NOMO-1 (cell line): ENCODE results near the gene LACC1.

Source experiments
- DNase-seq, 2 experiments: peaks; one replicate each; lab custom pipeline; 2025; ENCODE audit not compliant: unreplicated experiment in 2 of 2; lab: John Stamatoyannopoulos, UW

LACC1 gene

GRCh38 chr13:43879755-43880181 lies at the start of gene LACC1:
TSS of gene LACC1 (plus strand) at chr13:43879904. CDS start at chr13:43880986, 1,082 bp downstream.
- DNase-seq, result peak; percentile 29 to 37

DNA sequence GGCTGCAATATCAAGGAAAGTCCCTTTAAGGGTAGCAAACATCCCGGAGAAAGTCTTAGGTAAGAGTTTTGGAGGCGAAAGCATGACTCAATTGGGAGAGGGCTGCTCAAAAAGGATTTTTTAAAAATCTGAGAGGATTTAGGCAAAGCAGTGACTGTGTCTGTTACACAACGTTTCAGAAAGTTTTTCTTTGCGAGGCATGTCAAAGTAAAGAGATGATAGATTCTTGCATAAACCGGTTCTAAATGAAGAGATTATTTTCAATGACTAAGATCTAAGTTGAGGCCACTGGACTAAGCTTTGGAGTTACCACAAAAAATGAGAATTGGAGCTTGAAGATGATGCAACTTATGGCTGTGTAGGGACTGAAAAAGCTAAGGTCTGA lies 49.2 kb upstream of the LACC1 start:
- peak; percentile 77 to 91 for DNase-seq

- no peak for DNase-seq
Observed at GRCh38 chr13:43831088-43831487, 48.6 kb upstream of the LACC1 start.

- DNase-seq, result no peak
Observed at GRCh38 chr13:43835701-43836100, 44.0 kb upstream of the LACC1 start.

- DNase-seq, result no peak
Observed at GRCh38 chr13:43838909-43839308, 40.8 kb upstream of the LACC1 start.

DNA sequence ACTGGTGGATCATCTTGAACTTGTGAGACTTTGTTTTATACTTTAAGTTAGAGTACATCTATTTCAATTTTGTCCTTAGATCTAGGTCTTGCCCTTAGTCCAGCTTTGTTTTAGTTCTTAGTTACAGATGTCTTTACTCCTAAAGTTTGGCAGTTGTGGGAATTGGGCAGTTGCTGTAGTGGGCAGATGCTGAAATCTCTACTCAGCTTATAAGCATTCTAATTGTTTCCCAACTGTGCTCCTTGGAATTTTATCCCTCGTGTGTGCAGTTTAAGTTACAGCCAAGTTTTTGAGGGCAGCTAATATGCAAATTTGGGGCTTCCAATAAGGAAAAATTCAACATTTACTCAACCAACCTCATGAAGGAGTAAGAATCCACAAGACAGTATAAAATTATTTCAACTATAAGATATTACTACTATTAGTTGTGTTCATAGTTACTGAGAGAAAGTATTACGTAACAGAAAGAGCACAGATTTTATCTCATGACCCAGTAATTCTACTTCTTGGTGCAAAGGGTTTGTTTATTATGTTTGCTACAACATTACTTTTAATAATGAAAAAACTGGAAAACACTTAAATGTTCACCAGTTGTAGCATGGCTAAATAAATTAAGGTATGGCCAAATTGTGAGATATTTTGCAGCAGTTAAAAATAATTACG lies 33.1 kb upstream of the LACC1 start:
- no peak for DNase-seq

DNA sequence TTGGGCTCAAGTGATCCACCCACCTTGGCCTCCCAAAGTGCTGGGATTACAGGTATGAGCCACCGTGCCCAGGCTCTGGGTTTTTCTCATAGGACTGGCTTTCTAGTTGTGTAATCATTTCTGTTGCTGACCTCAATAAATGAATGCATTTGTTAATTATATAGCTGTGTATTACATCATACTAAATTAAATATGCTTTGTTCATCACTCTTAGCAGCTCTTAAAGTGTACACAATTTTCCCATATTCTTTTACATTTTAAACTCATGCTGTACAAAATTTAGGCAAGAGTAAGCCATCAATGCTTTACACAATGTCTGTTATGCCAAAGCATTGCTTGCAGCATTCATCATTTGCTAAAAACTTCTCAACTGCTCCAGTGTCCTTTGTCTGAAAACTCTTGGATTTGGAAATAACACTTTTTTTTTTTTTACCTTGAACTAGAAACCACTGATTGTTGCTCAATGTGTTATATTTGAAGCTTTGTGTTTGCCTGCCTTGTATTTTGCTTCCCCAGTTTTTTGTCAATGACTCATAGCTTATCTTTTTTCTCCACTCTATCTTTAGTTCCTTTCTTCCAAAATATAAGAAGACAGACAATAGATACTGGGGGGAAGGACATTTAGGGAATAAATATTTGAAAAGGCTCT lies 31.6 kb upstream of the LACC1 start:
- peak; percentile 69 to 80 for DNase-seq

- no peak for DNase-seq
Observed at GRCh38 chr13:43850873-43851272, 28.8 kb upstream of the LACC1 start.

GRCh38 chr13:43852923-43853404 lies 26.7 kb upstream of the LACC1 start:
- no peak for DNase-seq

- DNase-seq, result no peak
Observed at GRCh38 chr13:43861863-43862262, 17.8 kb upstream of the LACC1 start.

DNA sequence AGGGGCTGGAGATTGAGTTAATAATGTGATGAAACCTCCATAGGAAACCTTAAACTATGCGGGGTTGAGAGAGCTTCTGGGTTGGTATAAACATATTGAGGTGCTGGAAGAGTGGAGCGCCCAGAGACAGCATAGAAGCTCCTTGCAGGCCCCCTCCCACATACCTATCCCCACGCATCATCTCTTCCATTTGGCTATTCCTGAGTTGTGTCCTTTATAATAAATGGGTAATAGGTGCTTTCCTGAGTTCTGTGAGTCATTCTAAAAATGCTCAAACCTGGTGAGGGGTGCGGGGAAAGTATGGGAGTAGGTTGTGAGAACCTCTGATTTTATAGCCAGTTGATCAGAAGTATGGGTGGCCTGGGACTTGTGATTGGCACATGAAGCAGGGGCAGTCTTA lies 14.8 kb upstream of the LACC1 start:
- no peak for DNase-seq

- DNase-seq, result no peak
Observed at GRCh38 chr13:43865892-43866291, 13.8 kb upstream of the LACC1 start.

DNA sequence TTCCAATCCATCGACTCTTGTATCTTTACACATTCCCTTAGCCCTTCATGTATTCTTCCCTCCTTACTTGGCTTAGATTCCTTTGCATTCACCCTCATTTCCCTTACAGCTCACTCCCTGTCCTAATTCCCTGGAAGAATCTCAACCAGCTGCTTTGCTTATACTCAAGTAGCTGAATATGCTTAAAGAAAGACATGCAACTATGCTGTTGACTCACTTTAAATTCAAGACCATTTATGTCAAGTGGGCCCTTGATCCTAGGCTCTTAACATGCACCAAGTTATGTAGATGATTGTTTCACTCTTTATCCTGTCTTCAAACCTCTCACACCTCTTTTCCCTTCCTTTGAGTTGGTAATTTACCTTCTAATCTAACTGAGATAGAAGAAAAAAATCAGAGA lies 7.5 kb upstream of the LACC1 start:
- no peak for DNase-seq

- DNase-seq, result peak; percentile 19 to 55
Observed at GRCh38 chr13:43874504-43875092, 5.1 kb upstream of the LACC1 start.

DNA sequence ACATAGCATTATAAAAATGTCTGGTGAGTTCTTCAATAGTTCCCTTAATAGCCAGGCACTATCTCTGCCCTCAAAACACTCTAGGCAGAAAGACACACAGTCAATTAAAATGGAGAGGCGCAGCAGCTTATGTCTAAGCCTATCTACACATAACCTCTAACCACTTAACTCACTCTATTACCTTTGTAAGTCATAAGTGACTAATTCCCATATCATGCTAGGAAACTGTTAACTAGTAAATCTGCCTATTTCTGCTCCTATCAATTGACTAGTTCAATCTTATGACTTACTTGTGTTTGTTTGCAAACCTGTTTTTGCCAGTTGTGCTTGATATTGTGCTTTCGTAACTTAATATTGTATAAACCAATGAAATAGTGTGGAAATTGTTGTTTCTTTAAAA lies 3.3 kb upstream of the LACC1 start:
- DNase-seq, result no peak

DNA sequence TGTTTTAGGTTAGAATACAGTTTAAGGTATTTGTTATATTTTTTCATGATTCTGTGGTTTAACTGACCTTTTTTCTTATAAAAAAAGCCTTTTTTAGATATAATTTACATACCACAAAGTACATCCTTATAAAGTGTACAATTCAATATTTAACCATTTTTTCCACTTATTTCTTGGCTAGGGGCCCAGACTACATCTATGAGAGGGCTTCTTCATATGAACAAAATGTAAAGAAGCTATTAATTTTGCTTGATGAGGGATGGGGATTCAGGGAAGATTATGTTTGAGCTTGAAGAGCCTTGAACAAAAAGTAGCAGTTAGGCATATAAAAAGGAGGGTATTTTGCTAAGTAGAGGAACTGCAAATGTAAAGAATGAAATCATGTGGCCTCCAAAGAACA lies 2.4 kb upstream of the LACC1 start:
- no peak for DNase-seq

- no peak for DNase-seq
Observed at GRCh38 chr13:43877766-43878165, 1.9 kb upstream of the LACC1 start.

DNA sequence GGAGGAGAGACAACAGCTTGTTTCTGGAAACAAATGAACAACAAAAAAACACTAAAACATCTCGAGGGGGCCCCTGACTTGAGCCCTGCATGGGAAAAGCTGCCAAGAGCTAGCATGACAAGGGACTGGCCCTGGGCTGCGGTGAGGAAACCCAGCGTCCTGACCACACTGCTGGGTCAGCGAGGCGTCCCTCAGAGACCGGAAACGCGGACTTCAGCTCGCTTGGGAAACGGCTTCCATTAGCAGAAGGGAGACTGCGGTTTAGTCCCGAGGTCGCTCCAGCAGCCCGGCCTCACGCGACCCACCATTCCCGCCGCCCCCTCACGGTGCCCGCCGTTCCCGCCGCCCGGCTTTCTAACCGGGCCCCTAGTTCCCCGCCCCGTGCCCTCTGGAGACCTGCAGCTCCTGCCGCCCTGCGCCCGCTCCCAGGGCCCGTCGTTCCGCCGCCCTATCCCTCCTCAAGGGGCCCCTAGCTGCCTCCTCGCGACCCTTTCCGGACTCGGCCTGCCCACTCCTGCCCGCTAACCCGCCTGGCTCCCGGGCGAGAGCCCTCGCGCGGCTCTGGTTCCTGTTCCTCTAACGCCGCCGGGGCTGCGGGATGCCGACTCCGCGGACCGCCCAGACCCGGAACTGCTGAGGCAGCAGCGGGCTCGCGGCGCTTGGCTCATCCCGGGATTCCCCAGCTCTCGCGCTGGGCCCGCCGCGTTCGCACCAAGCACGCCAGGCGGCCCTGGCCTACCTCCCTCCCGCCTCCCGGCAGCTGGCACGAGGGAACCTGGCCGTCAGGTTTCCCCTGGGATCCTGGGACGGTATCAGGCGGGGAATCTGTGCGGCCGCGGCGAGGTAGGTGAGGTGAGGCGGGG lies 581 bp upstream of the LACC1 start, which contains the start of gene CCDC122:
Gene CCDC122, minus strand, starts transcription at position 849 of the 863 bp plus-strand sequence. CDS start 10,364 bp downstream, outside the sequence.
- DNase-seq, result peak; percentile 67 to 81

- no peak for DNase-seq
Observed at GRCh38 chr13:43880214-43880855, 631 bp downstream of the LACC1 start.

- no peak for DNase-seq
Observed at GRCh38 chr13:43880926-43881325, 1.2 kb downstream of the LACC1 start.
